Mononuclear cell (primary cell): ENCODE results near the gene PLIN5. TPM values are rescaled to one million over a fixed set of nuclear protein-coding genes. Genes with fewer than 3 reads are reported as not detected.
A peak's percentile ranks its signal among the peaks of the same experiment; 100 is the strongest.
"Not testable (repeated sequence)": the region's sequence is repeated elsewhere in the genome, so short reads cannot be mapped to it uniquely, and the experiment has no call there.

Experiments used
- H3K27me3 ChIP-seq: 2 replicates; pipeline ENCODE4 v1.6.0; 2011; ENCODE audit warnings: low read length, control low read depth; ENCODE audit not compliant: insufficient read depth
- H3K4me1 ChIP-seq: 2 replicates; pipeline ENCODE4 v1.5.1; 2011; ENCODE audit warnings: mild to moderate bottlenecking, low read length, control low read depth; ENCODE audit not compliant: insufficient read depth
- H3K4me3 ChIP-seq: 2 replicates; pipeline ENCODE4 v1.5.1; 2011; ENCODE audit warnings: mild to moderate bottlenecking, low read length, moderate library complexity
- H3K9me3 ChIP-seq: 2 replicates; pipeline ENCODE4 v1.5.1; 2011; ENCODE audit warnings: low read depth, mild to moderate bottlenecking, control low read depth, low read length
- total RNA-seq: library from RNA; depleted of rRNA; stranded (reverse); fragments of >200 nt; gene quantifications from one replicate; pipeline ENCODE4 v1.2.3, GENCODE V29; 2012

The PLIN5 gene
- total RNA-seq, 1 donor = 0.21 TPM

- no peak overlapping the region for H3K4me3 ChIP-seq
- H3K4me1 ChIP-seq = peaks cover under 1% of the 10 kb centered on the region
- peaks cover 10% of the 10 kb centered on the region for H3K27me3 ChIP-seq
- no peaks in the 10 kb centered on the region for H3K9me3 ChIP-seq
These were observed 38.7 kb upstream of the PLIN5 start for GRCh38 chr19:4573682-4574081.

- no peak overlapping the region for H3K4me3 ChIP-seq
- peaks cover 16% of the 10 kb centered on the region for H3K4me1 ChIP-seq
- no peaks in the 10 kb centered on the region for H3K9me3 ChIP-seq
- peaks cover 9% of the 10 kb centered on the region for H3K27me3 ChIP-seq
These were observed 36.4 kb upstream of the PLIN5 start for GRCh38 chr19:4571305-4571917.

DNA sequence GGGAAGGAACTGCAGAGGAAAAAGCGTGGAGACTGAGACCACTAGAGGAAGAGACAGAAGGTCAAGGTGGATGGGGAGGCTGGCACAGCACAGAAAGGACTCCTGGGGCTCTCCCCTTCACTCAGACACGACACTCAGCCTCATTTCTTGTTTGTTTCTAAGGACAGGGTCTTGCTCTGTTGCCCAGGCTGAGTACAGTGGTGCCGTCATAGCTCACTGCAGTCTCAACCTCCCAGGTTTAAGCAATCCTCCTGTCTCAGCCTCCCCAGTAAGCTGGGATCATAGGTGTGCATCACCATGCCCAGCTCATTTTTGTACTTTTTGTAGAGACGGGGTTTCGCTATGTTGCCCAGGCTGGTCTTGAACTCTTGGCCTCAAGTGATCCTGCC is 35.9 kb upstream of the PLIN5 start:
- peaks cover 9% of the 10 kb centered on the region for H3K27me3 ChIP-seq
- no peaks in the 10 kb centered on the region for H3K9me3 ChIP-seq
- peaks cover 16% of the 10 kb centered on the region for H3K4me1 ChIP-seq
- no peak overlapping the region for H3K4me3 ChIP-seq

DNA sequence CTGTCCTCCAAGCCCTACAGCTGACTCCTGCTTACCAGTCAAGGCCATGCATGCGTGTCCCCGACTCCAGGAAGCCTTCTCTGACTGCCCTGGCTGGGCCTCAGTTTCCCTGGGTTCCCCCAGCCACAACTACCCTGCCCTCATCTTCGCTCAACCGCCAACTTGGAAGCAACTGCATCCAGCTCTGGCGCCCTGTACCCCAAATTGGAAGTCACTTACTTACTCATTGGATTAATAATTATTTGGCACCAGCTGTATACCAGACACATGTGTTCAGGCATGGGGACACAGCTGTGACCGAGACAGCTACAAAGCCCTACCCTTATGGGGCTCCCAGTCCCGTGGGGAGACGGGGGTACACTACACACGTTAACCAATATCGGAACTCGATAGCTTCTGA is 35.4 kb upstream of the PLIN5 start:
- Histone ChIP-seq H3K27me3 (peaks cover 4% of the 10 kb centered on the region), H3K9me3 (no peaks in the 10 kb centered on the region), H3K4me1 (peaks cover 16% of the 10 kb centered on the region), H3K4me3 (no peak overlapping the region)

GRCh38 chr19:4568886-4569285 is 33.9 kb upstream of the PLIN5 start:
- H3K4me1 ChIP-seq = peaks cover 20% of the 10 kb centered on the region
- H3K4me3 ChIP-seq = no peak overlapping the region
- no peaks in the 10 kb centered on the region for H3K9me3 ChIP-seq
- H3K27me3 ChIP-seq = no peaks in the 10 kb centered on the region

- Histone ChIP-seq H3K9me3 (no peaks in the 10 kb centered on the region), H3K4me3 (no peak overlapping the region), H3K4me1 (peaks cover 27% of the 10 kb centered on the region), H3K27me3 (no peaks in the 10 kb centered on the region)
These were observed 32.6 kb upstream of the PLIN5 start for GRCh38 chr19:4567584-4568071.

DNA sequence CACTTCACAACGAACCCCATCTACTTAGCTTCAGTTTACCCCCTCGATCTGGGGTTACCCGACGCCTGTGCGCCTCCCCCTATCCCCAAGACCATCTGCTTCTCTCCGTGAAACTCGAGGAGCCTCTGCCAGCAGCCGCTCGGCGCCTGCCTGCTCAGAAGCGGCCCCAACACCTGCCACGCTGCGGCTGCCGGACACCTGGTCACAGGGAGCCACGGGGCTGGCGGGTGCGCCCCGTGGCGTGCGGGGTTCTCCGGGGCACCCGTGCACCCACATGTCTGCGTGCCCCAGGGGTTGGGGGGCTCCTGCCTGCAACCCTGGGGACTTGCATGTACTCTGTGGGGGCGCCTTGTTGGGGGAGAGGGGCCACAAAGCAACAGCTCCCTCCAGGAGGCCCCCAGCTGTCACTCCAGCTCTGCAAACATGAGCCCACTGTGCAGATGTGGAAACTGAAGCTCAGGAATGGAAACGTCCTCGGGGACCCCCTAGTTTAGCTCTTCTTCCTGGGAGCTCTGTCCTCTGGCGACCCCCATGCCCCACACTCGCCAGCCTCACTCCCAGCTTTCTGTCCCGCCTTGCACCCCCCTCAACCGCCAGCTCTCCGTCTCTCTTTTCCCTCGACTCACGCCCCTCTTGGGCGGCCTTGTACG is 31.5 kb upstream of the PLIN5 start:
- Histone ChIP-seq H3K27me3 (no peaks in the 10 kb centered on the region), H3K4me1 (peaks cover 33% of the 10 kb centered on the region), H3K9me3 (no peaks in the 10 kb centered on the region), H3K4me3 (no peak overlapping the region)

DNA sequence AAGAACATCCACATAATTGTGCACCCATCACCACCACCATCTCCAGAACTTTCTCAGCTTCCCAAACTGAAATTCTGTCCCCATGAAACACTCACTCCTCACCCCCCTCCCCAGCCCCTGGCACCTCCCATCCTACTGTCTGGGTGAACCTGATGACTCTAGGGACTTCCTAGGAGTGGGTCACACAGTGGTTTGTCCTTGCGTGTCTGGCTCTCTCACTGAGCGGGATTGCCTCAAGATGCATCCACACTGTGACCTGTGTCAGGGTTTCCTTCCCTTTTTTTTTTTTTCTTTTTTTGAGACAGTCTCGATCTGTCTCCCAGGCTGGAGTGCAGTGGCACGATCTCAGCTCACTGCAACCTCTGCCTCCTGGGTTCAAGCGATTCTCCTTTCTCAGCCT is 28.5 kb upstream of the PLIN5 start:
- H3K27me3 ChIP-seq, H3K4me3 ChIP-seq, H3K9me3 ChIP-seq: not testable (repeated sequence)
- peaks cover 51% of the 10 kb centered on the region for H3K4me1 ChIP-seq

DNA sequence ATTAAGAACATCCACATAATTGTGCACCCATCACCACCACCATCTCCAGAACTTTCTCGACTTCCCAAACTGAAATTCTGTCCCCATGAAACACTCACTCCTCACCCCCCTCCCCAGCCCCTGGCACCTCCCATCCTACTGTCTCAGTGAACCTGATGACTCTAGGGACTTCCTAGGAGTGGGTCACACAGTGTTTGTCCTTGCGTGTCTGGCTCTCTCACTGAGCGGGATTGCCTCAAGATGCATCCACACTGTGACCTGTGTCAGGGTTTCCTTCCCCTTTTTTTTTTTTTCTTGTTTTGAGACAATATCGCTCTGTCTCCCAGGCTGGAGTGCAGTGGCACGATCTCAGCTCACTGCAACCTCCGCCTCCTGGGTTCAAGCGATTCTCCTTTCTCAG is 27.1 kb upstream of the PLIN5 start:
- H3K9me3 ChIP-seq, H3K27me3 ChIP-seq, H3K4me3 ChIP-seq: not testable (repeated sequence)
- peaks cover 43% of the 10 kb centered on the region for H3K4me1 ChIP-seq

DNA sequence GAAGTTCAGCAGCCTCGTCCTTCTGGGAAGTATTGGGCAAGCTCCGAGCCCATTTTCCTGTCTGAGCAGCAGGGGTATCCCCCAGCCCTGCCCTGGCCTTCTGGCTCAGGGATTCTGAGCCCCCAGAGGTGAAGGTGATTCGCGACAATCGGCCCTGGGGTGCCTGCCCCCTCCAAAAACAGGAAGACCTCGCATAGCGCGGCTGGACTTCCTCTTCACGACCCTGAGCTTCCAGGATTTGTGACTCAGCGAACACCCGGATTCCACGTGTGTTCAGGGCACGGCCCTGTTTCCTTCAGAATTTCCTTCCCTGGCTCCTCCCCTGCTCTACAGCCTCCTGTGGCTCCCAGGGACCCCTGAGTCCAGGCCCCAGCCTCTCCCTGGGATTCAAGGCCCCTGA is 24.5 kb upstream of the PLIN5 start, which contains the start of gene SEMA6B:
Gene SEMA6B (minus strand): TSS at position 116 of the 400 bp plus-strand sequence. CDS start 1,227 bp downstream, outside the sequence.
- no peaks in the 10 kb centered on the region for H3K9me3 ChIP-seq
- peak within 1 kb of the TSS; percentile 4 for H3K4me3 ChIP-seq
- H3K27me3 ChIP-seq = no peaks in the 10 kb centered on the region
- H3K4me1 ChIP-seq = peaks cover 43% of the 10 kb centered on the region

- Histone ChIP-seq H3K4me1 (peaks cover 36% of the 10 kb centered on the region), H3K9me3 (no peaks in the 10 kb centered on the region), H3K27me3 (no peaks in the 10 kb centered on the region), H3K4me3 (no peak overlapping the region)
These were observed 23.2 kb upstream of the PLIN5 start for GRCh38 chr19:4557971-4558941.

DNA sequence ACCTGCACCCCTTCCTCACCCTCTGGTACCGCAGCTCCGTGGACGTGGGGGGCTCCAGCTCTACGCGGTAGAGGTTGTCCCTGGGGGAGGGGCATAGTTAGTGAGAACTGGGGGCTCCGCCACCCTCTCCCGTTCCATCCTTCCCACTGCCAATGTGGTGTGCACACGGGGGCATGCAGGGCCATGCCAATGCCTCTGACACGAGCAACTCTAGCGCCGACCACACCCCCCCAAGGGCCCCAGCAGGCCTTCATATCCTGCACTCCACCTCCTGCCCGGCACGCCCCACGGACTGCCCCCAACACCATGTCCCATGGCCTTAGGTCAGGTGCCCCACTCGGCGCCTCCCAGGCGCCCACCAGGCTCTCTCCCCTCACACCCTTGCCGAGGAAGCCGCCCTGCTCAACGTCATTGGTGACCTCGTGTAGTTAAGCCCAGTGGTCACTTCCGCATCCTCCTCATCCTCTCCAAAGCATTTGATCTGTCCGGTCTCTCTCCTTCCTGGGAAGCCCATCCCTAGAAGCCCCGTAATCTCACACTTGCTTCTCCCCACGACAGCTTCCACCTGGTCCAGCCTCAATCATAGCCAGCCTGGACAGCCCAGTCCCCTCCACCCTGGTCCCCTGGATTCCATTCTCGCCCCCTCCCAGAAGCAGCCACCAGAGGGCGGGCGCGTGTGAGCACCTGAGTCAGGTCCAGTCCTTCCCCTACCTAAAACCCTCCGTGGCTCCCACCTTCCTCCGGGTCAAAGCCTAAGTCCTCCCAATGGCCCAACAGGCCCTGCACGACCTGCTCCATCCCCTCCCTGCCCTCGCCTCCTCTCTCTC is 22.3 kb upstream of the PLIN5 start:
- Histone ChIP-seq H3K9me3 (no peaks in the 10 kb centered on the region), H3K4me3 (no peak overlapping the region), H3K27me3 (no peaks in the 10 kb centered on the region), H3K4me1 (peaks cover 29% of the 10 kb centered on the region)

DNA sequence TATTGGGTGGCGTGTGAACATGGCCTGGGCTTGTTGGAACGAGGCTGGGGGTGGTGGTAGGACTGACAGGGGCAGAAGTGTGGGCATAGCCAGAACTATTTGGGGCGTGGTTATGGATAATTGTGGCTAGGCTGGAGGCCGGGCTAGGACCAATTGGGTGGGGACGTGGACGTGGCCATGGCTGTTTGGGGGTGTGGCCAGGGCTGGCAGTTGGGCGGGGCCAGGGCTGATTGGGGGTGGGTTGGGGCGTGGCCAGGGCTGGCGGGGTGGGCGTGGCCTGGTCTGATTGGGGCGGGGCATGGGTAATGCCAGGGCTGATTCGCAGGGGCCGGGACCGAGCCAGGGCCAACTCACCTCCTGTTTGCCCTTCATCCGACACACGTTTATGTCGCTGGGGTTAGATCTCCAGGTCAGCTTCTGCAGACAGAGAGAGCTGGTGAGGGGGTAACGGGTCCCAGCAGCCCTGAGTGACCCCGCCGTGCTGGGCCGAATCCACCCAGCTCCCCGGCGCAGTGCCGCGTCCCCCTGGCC is 21.6 kb upstream of the PLIN5 start:
- no peak overlapping the region for H3K4me3 ChIP-seq
- no peaks in the 10 kb centered on the region for H3K9me3 ChIP-seq
- no peaks in the 10 kb centered on the region for H3K27me3 ChIP-seq
- H3K4me1 ChIP-seq = peaks cover 27% of the 10 kb centered on the region
